Measurements from ENCODE around the gene KLHL40.

KLHL40 gene, protein sequence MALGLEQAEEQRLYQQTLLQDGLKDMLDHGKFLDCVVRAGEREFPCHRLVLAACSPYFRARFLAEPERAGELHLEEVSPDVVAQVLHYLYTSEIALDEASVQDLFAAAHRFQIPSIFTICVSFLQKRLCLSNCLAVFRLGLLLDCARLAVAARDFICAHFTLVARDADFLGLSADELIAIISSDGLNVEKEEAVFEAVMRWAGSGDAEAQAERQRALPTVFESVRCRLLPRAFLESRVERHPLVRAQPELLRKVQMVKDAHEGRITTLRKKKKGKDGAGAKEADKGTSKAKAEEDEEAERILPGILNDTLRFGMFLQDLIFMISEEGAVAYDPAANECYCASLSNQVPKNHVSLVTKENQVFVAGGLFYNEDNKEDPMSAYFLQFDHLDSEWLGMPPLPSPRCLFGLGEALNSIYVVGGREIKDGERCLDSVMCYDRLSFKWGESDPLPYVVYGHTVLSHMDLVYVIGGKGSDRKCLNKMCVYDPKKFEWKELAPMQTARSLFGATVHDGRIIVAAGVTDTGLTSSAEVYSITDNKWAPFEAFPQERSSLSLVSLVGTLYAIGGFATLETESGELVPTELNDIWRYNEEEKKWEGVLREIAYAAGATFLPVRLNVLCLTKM

GRCh38 chr3:42685363-42685881 is at the start of gene KLHL40:
Gene KLHL40 (plus strand): TSS chr3:42685537. CDS start chr3:42685619, 82 bp downstream.
- DNase-seq (ENCODE audit: low spot score) = no peak

DNA sequence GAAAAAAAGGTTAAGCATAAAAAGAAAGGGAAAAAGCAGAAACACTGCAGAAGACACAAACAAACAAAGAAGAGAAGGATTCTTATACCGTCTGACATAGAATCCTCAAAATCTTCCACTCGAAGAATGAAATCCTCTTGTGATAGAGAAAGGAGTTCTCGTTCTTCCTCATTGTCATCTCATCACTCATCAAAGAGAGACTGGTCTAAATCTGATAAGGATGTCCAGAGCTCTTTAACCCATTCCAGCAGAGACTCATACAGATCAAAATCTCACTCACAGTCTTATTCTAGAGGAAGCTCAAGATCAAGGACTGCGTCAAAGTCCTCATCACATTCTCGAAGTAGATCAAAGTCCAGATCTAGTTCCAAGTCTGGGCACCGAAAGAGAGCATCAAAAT is 48.3 kb upstream of the KLHL40 start:
- DNase-seq (ENCODE audit: low spot score) = no peak

GRCh38 chr3:42638339-42638842 is 46.9 kb upstream of the KLHL40 start:
- DNase-seq (ENCODE audit: low spot score) = peak; percentile 58

DNA sequence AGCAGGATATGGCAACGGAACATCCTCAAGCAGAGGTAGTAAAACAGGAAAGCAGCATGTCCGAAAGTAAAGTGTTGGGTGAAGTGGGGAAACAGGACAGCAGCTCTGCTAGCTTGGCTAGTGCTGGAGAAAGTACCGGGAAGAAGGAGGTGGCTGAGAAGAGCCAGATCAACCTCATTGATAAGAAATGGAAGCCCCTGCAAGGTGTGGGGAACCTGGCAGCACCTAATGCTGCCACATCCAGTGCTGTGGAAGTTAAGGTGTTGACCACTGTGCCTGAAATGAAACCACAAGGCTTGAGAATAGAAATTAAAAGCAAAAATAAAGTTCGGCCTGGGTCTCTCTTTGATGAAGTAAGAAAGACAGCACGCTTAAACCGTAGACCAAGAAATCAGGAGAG is 46.1 kb upstream of the KLHL40 start:
- no peak for DNase-seq (ENCODE audit: low spot score)

DNA sequence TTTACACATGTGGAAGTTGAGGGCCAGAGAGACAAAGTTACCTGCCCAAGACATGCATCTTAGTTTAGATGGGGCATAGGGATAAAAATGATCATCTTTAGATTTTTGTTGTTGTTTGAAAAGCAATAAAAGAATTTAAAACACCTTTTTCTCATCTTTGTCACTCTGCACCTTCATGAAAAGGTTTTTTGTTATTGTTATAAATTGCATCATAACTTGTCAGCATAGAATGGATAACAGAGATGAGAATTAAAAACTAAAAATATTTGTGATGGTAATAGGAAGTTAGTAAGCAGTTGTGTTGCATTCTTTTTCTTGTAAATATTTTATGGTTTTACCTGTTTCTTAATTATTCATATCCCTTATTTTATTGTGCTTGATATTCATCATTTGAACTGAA is 45.2 kb upstream of the KLHL40 start:
- DNase-seq (ENCODE audit: low spot score) = no peak

- no peak for DNase-seq (ENCODE audit: low spot score)
Observed at GRCh38 chr3:42640771-42641370, 44.5 kb upstream of the KLHL40 start.

DNA sequence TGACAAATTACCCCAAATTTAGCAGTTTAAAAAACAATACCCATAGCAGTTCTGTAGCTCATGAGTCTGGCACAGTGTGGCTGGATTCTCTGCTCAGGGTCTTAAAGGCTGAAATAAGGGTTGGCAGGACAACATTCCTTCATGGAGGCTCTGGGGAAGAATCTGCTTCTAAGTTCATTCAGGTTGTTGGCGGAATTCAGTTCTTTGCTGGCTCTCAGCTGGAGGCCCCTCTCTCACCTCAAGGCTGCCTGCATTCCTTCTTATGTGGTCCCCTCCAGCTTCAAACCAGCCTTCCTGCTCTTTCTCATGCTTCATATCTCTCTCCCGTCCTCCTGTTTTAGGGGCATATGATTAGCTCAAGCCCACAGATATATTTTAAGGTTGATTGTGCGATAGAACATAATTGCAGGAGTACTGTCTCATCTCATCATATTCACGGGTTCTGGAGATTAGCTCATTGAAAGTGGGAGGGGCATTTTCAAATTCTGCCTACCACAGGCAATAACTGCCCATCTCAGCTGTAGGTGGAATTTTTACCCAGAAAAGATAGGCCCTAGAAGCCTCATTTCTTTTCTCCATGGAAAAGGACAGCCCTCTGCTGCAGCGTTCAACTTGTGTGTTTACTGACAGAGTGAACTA is 37.4 kb upstream of the KLHL40 start:
- no peak for DNase-seq (ENCODE audit: low spot score)

- no peak for DNase-seq (ENCODE audit: low spot score)
Observed at GRCh38 chr3:42649006-42649405, 36.3 kb upstream of the KLHL40 start.

GRCh38 chr3:42649783-42650182 is 35.6 kb upstream of the KLHL40 start:
- DNase-seq (ENCODE audit: low spot score) = no peak

DNA sequence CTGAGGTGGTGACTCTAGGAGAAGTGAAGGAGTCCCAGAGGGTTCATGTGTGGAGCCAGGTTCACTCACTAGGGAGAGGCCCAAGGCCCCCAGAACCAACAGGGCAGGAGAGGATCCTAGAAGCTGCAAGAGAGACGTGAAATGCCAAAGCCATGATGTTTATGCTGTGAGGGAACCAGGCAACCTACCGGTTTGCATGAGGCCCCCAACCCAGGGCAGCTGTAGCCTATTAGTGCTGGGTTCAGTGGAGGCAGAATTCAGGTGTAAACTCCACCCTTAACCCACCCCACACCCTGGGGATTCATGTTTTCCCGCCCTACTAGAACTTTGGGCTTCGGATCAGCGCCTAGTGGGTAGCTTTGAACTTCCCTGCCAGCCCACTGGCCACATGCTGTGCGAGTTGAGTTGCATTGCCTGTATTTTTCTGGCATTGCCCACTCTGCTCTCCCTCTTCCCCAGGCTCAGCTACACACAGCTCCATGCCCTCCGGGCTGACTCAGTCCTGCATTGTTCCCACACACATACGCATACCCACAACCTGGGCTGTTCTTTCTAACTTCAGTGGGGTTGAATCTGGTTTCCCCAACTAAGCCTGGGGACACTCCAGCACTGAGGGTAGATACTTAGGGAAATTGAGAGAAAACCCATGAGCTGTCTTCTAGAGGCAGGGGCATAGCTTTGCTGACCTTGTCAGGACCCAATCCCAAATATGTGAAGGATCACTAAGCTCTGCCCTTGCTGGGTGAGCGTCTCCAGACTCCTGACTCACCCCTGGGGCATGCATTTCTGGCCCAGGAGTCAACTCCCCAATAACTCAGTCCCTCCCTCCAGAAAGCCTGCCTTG is 33.9 kb upstream of the KLHL40 start:
- no peak for DNase-seq (ENCODE audit: low spot score)

DNA sequence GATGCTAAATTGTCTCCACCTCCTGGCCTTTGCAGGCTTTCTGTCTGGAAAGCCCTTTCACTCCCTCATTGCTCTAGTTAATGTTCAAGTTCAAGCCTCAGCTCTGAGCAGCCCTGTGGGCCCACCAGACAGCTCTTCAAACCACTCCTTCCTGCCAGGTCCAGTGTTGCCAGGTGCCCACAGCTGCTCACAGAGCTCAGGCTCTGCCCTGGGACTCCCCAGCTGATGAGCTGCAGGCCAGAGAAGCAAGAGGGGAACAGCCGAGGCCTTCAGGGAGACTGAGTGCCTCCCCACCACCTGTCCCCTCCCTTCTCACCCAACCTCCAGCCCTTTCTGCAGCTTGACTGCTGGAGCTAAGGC is 33.1 kb upstream of the KLHL40 start:
- no peak for DNase-seq (ENCODE audit: low spot score)

DNA sequence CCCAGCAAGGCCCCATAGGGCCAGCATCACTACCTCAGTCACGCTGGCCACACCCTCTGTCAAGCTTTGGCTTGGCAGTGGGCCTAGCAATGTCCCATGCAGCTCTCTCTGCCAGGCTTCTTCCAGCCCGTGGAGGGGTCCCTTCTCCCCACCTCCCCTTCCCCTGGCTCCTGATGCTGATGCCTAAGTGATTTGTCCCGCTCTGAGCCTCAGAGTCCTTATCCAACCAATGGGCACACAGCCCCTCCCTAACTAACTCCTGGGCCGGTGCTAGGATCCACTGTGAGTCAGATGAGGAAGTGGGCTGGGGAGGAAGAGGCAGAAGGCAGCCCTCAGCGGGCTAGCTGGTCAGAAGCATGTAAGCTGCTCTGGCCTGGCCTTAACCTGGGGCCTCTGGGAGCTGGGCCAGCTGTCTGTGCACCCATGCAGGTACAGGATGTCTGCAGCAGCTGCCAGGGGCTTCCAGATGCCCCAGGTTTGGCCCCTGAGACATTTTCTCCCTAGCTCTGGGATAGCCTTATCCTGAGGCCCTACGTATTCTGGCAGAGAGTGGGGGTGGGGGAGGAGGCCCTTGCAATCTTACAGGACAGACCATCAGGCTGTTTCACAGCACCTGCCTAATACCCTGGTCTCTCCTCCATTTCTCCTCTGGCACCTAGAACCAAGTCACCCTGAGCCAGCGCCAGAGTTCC is 32.6 kb upstream of the KLHL40 start:
- DNase-seq (ENCODE audit: low spot score) = no peak

GRCh38 chr3:42653303-42653559 is 32.1 kb upstream of the KLHL40 start:
- DNase-seq (ENCODE audit: low spot score) = no peak

DNA sequence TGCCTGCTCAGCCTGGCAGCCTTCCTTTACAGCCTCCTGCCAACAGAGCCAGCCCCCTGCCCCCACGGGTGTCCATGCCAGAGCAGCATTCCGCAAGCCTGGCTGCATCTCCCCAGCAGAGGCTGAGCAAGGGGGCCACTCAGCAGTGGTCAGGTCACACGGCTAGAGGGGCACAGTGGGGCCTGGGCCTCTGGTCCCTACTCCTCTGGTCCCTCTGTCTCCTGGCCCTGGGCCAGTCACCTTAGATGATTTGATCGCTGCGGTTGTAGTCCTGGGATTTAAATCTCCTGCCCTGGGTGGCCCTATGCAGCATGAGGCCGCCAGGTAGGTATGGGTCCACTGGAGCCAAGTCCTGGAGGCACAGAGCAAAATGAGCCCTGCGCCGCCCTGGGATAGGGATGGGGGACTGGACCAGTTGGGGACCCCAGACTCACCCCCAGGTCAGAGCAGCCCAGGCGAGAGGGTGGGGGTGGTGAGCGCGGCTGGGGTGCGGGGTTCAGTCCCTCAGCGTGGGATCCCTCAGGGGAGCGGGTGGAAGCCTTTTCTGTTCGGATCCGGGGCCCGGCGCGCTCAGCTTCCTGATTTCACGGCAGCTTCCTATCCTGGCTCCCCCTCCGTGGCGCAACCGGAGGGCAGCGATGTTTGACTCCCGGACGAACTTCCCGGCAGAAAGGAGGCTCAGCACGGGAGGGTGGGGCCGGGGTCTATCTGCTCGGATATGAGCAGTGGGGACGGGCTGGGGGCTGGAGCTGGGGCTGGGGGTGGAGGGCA is 31.6 kb upstream of the KLHL40 start, which contains the start of gene ZBTB47:
TSS of gene ZBTB47 (plus strand) at position 138 of the 771 bp plus-strand sequence. CDS start 4,659 bp downstream, outside the sequence.
- no peak for DNase-seq (ENCODE audit: low spot score)

GRCh38 chr3:42654331-42655201 is 30.8 kb upstream of the KLHL40 start:
- DNase-seq (ENCODE audit: low spot score) = no peak

GRCh38 chr3:42655331-42655888 is 29.9 kb upstream of the KLHL40 start:
- no peak for DNase-seq (ENCODE audit: low spot score)

DNA sequence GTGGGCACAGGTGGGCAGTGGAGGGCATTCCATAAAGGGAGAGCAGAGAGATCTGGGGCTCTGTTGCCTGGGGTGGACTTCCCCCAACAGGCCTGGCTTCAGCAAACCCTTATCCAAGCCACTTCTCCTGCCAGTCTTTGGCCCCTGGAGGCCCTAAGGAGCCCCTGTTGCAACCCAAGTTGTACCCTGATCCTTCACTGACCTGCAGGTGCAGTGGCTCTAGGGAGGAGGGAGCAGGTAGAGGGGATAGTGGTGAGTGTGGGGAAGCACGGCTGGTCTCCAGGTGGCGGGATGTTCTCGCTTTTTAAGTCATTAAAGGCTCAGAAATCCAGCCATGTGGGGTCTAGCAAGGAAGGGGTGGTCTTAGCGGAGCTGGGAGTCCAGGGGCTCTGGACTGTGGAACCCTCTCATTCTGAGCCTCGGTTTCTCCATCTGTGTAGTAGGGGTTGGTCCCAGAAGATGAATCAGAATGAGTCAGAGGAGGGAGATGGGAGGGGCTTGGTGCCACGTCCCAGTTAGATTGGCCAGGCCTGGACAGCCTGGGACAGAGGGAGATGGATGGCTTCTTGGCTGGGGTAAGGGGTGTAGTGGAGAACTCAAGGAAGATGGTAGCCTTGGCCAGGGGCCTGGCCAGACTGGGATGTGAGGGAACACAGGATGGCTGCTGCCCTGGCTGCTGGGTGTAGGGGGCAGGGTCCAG is 29.2 kb upstream of the KLHL40 start:
- no peak for DNase-seq (ENCODE audit: low spot score)

Measured in CD4-positive, alpha-beta T cell treated with Interleukin-6 at 100 ng/mL for 8 hours (primary cell).